CD4-positive, alpha-beta T cell treated with Interleukin-10 for 1 hour (primary cell): Measurements from ENCODE around the gene ZNF582.

Experiments
- DNase-seq: peaks from one replicate; pipeline ENCODE4 v3.0.0-alpha.2; 2020

Gene ZNF582

GRCh38 chr19:56393119-56394012 lies at the start of gene ZNF582:
Gene ZNF582, minus strand, starts transcription at chr19:56393534. Its CDS starts 1,782 bp downstream, at chr19:56391752.
- peak; percentile 95 for DNase-seq

GRCh38 chr19:56441206-56441792 lies 48.0 kb upstream of the ZNF582 start:
- no peak for DNase-seq

- DNase-seq: no peak
Measured at GRCh38 chr19:56423985-56424353, 30.6 kb upstream of the ZNF582 start.

GRCh38 chr19:56423276-56423984 lies 30.1 kb upstream of the ZNF582 start:
- no peak for DNase-seq

- no peak for DNase-seq
Measured at GRCh38 chr19:56405062-56405461, 11.7 kb upstream of the ZNF582 start.

- DNase-seq: no peak
Measured at GRCh38 chr19:56404705-56405056, 11.3 kb upstream of the ZNF582 start.

GRCh38 chr19:56403764-56404704 lies 10.7 kb upstream of the ZNF582 start, which contains the start of gene ZNF583:
Gene ZNF583, plus strand, starts transcription at chr19:56404332. Its CDS starts 2,783 bp downstream, at chr19:56407115.
- peak; percentile 94 for DNase-seq

- DNase-seq: no peak
Measured at GRCh38 chr19:56403261-56403660, 9.9 kb upstream of the ZNF582 start.

GRCh38 chr19:56400485-56400884 lies 7.2 kb upstream of the ZNF582 start:
- DNase-seq: no peak

- DNase-seq: no peak
Measured at GRCh38 chr19:56398809-56399208, 5.5 kb upstream of the ZNF582 start.

GRCh38 chr19:56383826-56384605 lies 9.3 kb downstream of the ZNF582 start:
- no peak for DNase-seq

- DNase-seq: no peak
Measured at GRCh38 chr19:56377105-56377924, 16.0 kb downstream of the ZNF582 start.

GRCh38 chr19:56372281-56372680 lies 21.1 kb downstream of the ZNF582 start:
- DNase-seq: no peak

- no peak for DNase-seq
Measured at GRCh38 chr19:56369886-56370676, 23.3 kb downstream of the ZNF582 start.

- peak; percentile 82 for DNase-seq
Measured at GRCh38 chr19:56367829-56368711, 25.3 kb downstream of the ZNF582 start.

- no peak for DNase-seq
Measured at GRCh38 chr19:56360841-56361240, 32.5 kb downstream of the ZNF582 start.

- no peak for DNase-seq
Measured at GRCh38 chr19:56356944-56357343, 36.4 kb downstream of the ZNF582 start.

- DNase-seq: no peak
Measured at GRCh38 chr19:56355517-56355916, 37.8 kb downstream of the ZNF582 start.

GRCh38 chr19:56351208-56351607 lies 42.1 kb downstream of the ZNF582 start:
- DNase-seq: no peak
